GM12878 (cell line): Measurements from ENCODE around the gene RENBP. TPM values are rescaled to one million over a fixed set of nuclear protein-coding genes. Genes with fewer than 3 reads are reported as not detected.

Experiments used
- ATF7 ChIP-seq: fragments of 450-650 bp; IDR thresholded peaks from 2 replicates; pipeline ENCODE4 v1.6.1; 2016; ENCODE audit warnings: low read depth, mild to moderate bottlenecking
- CBX3 ChIP-seq: fragments of 200-600 bp; sonication (generic); IDR thresholded peaks from 2 replicates; pipeline ENCODE4 v1.6.1; 2016; ENCODE audit warnings: low read depth, borderline replicate concordance
- EZH2 ChIP-seq: IDR thresholded peaks from 2 replicates; pipeline ENCODE4 v1.6.1; 2012; ENCODE audit warnings: low read depth, mild to moderate bottlenecking, control low read depth, inconsistent platforms, low read length, borderline replicate concordance; ENCODE audit not compliant: control insufficient read depth
- FOXK2 ChIP-seq: fragments of 450-650 bp; IDR thresholded peaks from 2 replicates; pipeline ENCODE4 v1.6.1; 2017; ENCODE audit warnings: mild to moderate bottlenecking, moderate library complexity
- IKZF1 ChIP-seq: fragments of 450-650 bp; conservative IDR thresholded peaks from 2 replicates; pipeline ENCODE4 v1.6.1; 2017; ENCODE audit warnings: antibody characterized with exemption, mild to moderate bottlenecking
- MXI1 ChIP-seq: fragments of 150-350 bp; IDR thresholded peaks from 2 replicates; pipeline ENCODE4 v1.6.1; 2011; ENCODE audit warnings: low read depth, mild to moderate bottlenecking, inconsistent platforms, low read length, improper control_type of control experiment
- MYB ChIP-seq: fragments of 150-350 bp; IDR thresholded peaks from 2 replicates; pipeline ENCODE4 v1.6.1; 2014; ENCODE audit warnings: mild to moderate bottlenecking, low read depth, low read length, borderline replicate concordance
- RUNX3 ChIP-seq: IDR thresholded peaks from 2 replicates; pipeline ENCODE4 v1.6.1; 2012; ENCODE audit warnings: low read length, inconsistent platforms
- TCF7 ChIP-seq: IDR thresholded peaks from 2 replicates; pipeline ENCODE4 v1.6.1; 2014; ENCODE audit warnings: antibody characterized with exemption, borderline replicate concordance
- WRNIP1 ChIP-seq: IDR thresholded peaks from 2 replicates; pipeline ENCODE4 v1.6.1; 2011; ENCODE audit warnings: low read depth, low read length, improper control_type of control experiment, borderline replicate concordance
- ZNF207 ChIP-seq: fragments of 450-650 bp; IDR thresholded peaks from 2 replicates; pipeline ENCODE4 v1.6.1; 2014; ENCODE audit warnings: antibody characterized with exemption, mild to moderate bottlenecking, borderline replicate concordance
- polyA plus RNA-seq, 11 experiments: library from polyadenylated mRNA; depleted of rRNA in 4 of 11; unstranded in 6 of 11; stranded (reverse) in 5 of 11; fragments of >200 nt; fragmentation: Nextera tagmentation in 4 of 11; fragmentation: Illumina TruSeq in 1 of 11; extraction: Ambion mirVana in 4 of 11; extraction: Trizol in 1 of 11; gene quantifications; 1 replicate in 1 of 11; 2 replicates in 10 of 11; pipeline versions ENCODE4 v1.2.1 to v1.2.3, GENCODE V29; 2011 to 2016; ENCODE audit warnings: inconsistent platforms in 2 of 11, missing spikeins in 2 of 11, low read depth in 1 of 11
- total RNA-seq, 4 experiments: library from RNA; depleted of rRNA in 3 of 4; stranded (reverse); fragments of >200 nt in 3 of 4; fragmentation: Illumina TruSeq in 1 of 4; extraction: Trizol in 1 of 4; gene quantifications; 2 replicates each; pipeline versions ENCODE4 v1.2.1 to v1.2.3, GENCODE V29; 2013 to 2021
- TF ChIP-seq, protein P1 (sequence below): IDR thresholded peaks from 2 replicates; pipeline ENCODE4 v1.6.1; 2011; ENCODE audit warnings: borderline replicate concordance, low read depth, mild to moderate bottlenecking, moderate library complexity, low read length; ENCODE audit not compliant: insufficient read depth, poor library complexity, severe bottlenecking
- TF ChIP-seq, protein P2 (sequence below): IDR thresholded peaks from 2 replicates; pipeline ENCODE4 v1.6.1; 2012; ENCODE audit warnings: mild to moderate bottlenecking, low read depth, low read length
- TF ChIP-seq, protein P3 (sequence below): IDR thresholded peaks from 2 replicates; pipeline ENCODE4 v1.6.1; 2012; ENCODE audit warnings: low read depth, low read length, improper control_type of control experiment

The RENBP gene
- total and polyA plus RNA-seq, 10 of the 15 experiments (the other 5 are each of a cell fraction or from before 2014, with no cell fraction given), result 0.36 to 4.9 (median 1.8) TPM; not detected in 3

DNA sequence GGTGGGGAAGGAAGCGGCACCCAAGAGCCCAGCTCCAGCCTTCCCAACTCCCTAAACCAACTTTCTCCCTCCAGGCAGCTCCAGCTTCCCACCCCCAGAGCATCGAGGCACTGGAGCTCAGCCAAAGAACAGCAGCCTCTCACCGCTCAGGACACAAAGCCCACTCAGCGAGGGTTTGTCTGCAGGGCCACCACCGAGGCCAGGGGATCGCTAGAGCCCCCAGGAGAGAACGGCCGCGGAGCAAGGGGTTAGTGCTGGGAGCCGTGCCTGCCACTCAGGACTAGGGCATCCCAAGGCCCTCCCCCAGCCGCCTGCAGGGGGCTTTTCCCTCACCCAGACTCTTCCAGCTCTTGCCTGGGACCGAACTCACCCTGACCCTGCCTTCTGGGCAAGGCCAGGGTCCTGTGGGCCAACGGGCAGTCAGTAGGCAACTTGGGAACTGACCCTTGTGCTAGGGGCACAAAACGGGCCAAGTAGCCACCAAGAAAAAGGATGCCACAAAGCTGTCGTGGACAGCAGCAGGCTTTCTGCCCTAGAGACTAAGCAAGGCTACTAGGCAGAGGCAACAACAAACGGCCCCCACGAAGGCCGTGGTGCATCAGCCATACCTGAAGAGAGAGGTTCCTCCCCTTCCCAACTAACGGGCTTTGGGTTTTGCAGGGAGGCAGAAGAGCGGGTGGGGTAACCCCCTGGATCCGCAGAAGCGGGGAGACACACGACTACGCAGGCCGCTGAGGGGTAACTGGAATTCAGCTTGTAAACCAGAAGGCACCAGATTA lies 24.9 kb upstream of the RENBP start (continued):
- TF ChIP-seq, protein P1, sequence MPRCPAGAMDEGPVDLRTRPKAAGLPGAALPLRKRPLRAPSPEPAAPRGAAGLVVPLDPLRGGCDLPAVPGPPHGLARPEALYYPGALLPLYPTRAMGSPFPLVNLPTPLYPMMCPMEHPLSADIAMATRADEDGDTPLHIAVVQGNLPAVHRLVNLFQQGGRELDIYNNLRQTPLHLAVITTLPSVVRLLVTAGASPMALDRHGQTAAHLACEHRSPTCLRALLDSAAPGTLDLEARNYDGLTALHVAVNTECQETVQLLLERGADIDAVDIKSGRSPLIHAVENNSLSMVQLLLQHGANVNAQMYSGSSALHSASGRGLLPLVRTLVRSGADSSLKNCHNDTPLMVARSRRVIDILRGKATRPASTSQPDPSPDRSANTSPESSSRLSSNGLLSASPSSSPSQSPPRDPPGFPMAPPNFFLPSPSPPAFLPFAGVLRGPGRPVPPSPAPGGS, result no peak
- TF ChIP-seq, protein P2, sequence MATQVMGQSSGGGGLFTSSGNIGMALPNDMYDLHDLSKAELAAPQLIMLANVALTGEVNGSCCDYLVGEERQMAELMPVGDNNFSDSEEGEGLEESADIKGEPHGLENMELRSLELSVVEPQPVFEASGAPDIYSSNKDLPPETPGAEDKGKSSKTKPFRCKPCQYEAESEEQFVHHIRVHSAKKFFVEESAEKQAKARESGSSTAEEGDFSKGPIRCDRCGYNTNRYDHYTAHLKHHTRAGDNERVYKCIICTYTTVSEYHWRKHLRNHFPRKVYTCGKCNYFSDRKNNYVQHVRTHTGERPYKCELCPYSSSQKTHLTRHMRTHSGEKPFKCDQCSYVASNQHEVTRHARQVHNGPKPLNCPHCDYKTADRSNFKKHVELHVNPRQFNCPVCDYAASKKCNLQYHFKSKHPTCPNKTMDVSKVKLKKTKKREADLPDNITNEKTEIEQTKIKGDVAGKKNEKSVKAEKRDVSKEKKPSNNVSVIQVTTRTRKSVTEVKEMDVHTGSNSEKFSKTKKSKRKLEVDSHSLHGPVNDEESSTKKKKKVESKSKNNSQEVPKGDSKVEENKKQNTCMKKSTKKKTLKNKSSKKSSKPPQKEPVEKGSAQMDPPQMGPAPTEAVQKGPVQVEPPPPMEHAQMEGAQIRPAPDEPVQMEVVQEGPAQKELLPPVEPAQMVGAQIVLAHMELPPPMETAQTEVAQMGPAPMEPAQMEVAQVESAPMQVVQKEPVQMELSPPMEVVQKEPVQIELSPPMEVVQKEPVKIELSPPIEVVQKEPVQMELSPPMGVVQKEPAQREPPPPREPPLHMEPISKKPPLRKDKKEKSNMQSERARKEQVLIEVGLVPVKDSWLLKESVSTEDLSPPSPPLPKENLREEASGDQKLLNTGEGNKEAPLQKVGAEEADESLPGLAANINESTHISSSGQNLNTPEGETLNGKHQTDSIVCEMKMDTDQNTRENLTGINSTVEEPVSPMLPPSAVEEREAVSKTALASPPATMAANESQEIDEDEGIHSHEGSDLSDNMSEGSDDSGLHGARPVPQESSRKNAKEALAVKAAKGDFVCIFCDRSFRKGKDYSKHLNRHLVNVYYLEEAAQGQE, result no peak
- TF ChIP-seq FOXK2 (no peak), ZNF207 (no peak), CBX3 (no peak), MYB (no peak), IKZF1 (0 out of 2 replicates have a peak, but pooled peaks have one; percentile 8), MXI1 (no peak), TCF7 (no peak), ATF7 (no peak), WRNIP1 (no peak), EZH2 (no peak), RUNX3 (no peak)
- TF ChIP-seq, protein P3, sequence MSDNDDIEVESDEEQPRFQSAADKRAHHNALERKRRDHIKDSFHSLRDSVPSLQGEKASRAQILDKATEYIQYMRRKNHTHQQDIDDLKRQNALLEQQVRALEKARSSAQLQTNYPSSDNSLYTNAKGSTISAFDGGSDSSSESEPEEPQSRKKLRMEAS, result no peak
